ENCODE results near the gene GID8.

The GID8 gene

DNA sequence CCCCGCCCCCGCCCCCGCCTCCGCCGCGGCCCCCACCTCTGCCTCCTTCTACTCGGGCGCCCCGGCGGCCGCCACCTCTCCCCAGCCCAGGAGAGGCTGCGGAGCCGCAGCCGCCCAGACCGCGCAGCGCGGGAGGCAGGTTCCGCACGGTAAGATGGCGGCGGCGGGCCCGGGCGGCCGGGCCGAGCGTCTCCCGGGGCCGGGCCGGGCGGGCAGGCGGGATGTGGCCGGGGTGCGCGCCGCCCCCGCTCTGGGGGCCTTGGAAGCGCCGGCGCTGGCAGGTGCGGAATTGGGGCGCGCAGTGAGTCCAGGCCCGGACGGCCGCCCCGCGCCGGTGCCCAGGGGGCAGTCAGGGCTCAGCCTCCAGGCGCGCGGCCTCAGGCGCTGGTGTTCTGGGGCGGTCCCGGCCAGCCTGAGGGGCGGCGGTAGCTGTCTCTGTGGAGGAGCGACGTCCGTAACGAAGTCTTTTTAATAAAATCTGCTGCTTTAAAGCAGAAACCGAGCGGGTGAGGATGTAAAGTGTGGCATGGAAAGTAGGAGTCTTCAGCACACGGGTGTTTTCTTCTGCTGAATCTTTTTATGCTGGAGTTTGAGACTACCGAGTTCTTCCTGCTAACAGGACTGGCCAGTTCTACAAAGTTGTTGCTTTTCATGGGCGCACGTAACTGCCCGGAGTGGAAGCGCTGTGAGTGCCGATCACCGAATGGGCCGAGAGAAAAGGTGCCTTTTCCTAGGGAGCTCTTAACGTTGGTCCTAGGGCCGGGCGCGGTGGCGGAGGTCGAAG is at the start of gene GID8:
Gene GID8 (plus strand): TSS at position 43 of the 784 bp plus-strand sequence. CDS start 3,356 bp downstream, outside the sequence.
- DNase-seq, result no peak

DNA sequence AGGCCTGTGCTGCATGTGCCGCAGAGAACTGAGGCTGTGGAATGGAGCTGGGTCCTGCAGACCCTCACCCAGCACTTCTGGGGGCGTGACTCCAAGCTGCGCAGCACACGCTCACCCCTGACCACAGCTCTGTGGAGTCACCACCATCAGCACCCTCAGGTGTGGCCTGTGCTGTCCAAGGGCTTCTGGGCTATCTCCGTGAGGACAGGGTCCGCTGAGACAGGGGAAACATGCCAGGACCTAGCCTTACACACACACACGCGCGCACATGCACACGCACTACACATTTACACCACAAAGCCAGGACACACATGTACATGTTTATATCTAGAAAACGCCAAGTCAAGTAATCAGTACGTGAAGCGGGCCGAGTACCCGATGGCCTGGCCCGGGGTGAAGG is 49.5 kb upstream of the GID8 start:
- no peak for DNase-seq

DNA sequence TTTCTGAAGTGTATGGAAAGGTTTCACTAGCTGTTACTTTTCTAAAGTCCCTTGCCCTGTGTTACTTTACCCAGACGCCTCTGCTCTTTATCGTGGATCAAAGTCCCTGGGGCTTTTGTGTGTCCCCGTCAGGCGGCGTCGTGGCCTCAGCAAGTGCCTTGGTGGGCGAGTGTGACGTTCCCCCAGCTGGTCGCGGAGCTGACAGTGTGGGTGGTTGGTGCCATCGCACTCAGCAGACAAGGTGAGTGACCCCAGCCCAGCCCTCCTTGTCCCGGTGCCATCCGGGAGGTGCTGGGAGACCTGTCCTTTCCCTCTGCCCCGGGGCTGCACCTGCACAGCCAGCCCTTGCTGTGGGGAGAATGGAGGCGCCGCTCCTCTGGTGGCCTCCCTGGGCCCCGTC is 49.0 kb upstream of the GID8 start:
- DNase-seq, result no peak

DNA sequence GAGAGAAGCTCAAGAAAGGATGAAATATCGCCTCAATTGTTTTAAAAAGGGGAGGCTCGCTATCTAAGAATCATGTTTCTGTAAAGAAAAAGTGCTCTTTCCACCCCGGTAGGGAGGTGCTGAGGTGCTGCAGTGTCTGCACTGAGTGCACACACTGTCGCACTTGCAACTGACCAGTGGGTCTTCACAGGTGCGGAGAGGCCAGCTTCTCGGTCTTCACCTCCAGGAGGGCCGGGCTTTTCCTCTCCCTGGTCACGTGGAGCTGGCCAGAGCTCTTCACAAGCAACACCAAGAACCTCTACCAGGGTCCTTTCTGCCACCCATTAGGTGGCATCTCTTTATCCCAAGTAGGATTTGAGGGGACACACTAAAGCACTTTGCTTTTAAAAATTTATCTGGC is 48.5 kb upstream of the GID8 start:
- DNase-seq, result no peak

DNA sequence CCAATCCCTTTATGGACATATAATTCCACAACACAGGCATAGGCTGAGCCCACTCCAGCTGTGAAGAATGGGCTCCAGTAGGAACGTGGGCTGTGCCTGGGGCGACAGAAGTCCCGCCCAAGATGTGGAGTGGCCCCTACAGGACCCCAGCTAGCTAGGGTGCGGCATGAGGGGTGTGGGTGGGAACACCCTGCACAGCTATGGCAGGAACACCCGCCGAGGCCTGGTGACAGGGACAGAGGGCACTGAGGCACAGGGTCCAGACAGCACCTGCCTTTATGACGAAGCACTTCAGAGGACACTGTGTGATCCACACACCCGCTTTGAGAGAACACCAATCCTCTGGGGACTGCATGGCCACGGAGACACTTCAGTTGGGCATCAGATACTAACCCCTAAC is 48.1 kb upstream of the GID8 start:
- DNase-seq, result no peak

DNA sequence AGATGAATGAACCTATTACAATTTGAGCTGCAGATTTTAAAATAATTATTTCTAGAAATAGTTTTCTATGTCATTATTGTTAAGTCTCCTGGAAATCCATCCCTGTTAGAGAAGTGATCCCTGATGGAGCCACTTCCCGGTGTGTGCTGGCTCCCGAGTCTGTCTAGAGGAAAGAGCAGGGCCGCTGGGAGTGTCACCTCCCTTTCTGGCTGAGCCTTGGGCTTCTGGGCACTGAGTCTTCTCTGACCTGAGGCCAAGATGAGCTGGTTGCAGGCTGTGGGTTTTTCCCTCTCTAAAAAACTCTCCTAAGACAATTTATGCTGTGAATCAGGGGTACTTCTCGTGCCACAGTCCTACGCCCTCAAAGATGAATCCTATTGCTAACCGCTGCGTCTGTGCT is 47.5 kb upstream of the GID8 start:
- no peak for DNase-seq

DNA sequence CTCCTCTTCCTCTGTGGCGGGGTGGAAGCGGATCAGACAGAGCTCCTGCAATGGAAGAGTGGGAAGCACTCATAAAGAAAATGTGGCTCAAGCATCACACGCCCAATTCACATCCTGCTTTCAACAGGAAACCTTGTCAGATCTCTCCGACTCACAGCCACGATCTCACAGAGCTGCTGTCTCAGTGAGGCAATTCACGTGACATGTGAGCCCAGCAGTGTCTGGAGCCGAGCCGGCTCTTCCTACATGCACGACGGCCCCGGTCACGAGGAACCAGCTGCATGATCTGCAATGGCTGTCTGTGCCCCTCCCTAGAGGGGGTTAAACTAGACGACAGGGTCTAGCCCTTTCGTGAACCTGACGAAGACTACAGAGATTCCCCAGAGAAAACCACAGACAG is 46.8 kb upstream of the GID8 start:
- no peak for DNase-seq

DNA sequence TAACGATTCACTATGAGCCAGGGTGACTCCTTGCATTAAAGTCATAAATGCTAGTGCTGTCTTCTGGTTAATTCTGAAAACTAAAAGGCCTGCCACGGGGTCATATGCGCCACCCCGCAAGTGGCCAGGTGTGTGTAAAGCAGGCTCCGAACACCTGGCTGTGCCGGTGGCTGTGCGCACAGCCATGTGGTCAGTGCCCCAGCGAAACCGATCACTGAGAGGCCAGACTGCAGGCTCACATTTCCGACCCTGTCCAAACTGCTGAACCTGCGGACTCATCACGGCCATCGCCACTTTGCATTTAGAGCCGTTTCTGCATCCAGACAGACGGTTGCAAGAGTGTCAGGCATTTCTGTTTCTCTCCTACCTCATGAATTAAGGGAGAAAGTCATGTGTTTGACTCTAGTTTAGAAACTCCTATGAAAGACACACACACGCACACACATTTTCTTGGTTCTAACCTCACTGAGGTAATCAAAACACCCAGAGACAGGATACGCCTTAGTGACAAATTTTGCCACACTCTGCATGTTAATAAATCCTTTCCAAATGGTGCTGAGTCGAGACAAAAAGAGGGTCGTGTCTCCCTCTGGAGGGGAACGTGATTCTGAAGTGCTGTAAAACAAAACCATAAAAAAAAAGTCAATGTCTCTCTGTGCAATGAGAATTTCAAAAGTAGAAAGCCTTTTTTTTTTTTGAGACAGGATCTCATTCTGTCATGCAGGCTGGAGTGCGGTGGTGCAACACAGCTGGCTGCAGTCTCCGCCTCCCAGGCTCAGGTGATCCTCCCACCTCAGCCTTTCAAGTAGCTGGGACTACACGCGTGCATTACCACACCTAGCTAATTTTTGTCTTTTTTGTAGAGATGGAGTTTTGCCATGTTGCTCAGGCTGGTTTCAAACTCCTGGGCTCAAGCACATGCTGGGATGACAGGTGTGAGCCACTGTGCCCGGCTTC is 45.3 kb upstream of the GID8 start:
- DNase-seq, result no peak

DNA sequence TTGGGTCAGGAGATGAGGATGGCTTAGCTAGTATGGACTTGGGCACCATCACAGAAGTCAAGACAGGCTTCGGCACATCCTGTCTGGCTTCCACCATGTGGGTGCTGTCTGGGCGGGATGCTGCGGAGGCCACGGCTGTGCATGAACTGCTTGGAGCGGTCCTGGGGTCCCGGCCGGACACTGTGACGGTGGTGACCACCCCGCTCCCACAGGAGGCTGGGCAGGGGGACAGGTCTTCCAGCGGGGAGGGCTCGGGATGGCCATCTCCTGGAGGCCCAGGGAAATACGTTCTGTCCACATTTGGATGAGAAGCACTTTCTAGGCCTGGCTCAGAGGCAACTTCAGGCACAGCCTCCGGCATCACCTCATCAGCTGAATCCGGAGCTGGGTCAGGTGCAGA is 44.2 kb upstream of the GID8 start:
- no peak for DNase-seq

DNA sequence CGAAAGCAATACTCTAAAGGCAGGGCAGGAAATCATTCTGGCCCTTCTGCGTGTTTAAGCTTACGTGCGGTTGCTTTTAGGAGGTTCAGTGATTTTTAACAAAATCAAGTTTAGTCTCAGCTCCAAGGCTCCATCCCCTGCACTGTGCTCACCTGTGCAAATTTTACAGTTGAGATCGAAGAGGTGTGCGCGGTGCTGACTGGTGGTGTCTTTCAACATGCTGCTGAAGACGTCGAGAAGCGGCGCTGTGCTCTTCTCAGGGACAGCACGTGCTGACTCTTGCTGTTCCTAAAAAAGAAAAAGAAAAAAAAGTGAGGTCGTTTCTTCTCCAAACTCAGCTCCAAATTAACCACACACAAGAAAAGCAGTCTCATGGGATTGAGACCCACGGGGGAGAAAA is 43.7 kb upstream of the GID8 start:
- DNase-seq, result no peak

DNA sequence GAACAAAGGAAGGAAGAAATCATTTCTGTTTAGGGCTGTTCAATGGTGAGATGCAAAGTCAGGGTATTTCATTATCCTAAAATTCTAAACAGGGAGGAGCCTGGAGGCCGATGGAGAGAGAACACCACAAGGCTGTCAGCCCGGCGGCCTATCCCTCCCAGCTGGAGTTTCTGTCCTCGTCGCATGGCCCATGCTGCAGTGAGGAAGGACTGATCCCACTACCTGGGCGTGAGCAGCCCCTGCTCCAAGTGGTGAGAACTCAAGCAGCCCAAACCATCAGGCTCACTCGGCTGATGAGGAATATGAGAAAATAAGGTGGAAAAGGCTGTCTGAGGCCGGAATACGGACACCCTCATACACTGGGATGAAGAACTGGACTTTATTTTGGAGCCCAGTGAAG is 42.4 kb upstream of the GID8 start:
- DNase-seq, result no peak

DNA sequence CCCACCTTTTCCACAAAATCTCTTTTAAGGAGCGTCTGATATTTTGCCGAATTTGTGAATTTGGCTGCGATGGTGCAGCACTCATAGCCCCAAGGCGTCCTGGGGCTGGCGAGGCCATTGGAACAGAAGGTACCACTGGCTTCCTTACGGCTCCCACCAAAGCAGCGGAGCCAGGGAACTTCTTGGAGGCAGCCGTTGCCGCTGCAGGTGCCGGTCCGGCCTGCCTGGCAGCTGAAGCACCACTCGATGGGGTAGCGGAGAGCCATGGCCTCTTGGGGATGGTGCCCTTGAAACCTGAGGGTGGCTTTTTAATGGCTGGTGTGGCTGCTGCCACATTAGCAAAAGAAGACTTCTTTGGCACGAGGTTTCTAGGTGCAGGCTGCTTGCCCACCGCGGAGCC is 41.4 kb upstream of the GID8 start:
- no peak for DNase-seq

DNA sequence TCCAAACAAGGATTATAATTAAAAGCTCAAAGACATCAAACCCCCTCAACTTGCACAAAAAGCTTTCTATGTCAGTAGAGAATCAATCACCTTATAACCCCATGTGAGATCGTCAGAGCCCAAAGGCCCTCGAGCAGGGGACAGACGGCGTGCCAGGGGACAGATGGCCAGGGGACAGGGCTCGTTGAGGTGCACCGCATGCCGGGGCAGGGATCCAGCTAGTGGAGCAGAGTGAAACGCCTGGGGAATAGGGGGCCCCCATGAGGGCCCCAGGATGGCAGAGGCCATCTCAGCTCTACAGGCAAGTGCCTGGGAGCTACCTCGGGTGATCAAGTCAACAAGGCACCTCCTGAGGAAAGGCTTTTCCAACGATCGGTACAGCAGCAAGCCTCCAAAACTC is 40.3 kb upstream of the GID8 start:
- no peak for DNase-seq

DNA sequence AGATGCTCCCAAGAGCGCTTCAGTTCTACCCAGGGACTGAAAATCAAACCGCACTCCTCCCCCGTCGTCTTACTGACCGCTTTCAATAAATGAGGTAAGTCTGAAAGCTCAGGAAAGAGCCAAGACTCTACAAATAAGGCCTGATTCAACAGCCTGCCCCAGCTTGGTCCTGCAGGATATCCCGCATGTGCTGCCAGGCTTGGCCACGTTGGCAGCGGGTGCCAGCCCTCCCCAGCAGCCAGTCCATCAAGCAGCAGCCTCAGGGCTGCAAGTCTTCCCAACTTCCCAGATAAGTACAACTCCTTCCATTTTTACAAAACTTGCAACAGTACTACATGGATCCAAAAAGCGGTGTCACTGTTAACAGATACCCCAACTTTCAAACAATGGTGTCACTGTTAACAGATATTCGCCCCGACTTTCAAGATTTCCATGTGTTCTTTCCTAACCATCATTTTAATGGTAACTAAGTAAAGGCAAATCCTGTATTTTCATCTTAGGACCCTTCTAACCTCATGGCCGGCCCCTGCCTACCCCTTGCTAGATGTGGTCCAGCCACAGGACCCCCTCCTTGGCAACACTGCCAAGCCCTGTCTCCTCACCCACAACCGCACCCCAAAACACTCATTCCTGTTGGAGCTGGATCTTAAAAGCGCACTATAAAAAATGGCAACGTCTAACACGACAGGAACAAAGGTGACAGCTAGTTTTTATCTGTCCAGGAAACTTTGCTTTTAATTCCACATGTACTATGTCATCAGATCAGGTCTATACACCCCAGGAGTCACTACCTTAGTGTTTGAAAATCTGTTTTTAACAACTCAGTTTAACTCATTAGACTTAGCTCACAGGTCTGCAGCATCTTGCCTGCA is 39.6 kb upstream of the GID8 start:
- DNase-seq, result no peak

DNA sequence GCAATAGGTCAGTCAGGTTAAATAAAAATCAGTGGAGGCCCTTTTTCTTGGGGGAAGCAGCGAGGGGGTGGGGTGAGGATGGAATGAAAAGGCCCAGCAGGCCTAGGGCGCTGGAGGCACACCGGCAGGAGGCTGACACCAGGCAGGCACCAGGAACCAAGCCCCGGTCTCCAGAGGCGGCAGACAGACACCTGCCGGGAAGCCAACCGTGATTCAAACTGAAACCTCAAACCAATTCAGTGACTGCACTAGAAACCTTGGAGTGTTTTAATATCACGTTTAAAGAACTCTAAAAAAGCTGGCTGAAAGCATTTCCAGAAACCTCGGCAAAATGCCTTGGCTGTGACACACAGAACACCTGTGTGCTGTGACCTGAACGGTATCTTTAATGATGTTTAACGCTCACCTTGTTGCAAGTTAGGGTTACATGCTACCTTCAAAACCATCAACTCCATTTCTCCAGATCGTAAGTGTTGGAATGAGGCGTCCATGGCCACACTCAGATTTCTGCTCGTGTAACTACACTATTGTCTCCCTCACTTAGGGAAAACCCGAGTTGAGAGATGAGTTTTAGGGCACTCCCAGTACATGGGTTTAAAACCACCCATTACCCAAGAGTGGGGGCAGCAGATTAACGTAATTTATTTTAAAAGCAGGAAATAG is 38.8 kb upstream of the GID8 start:
- no peak for DNase-seq

DNA sequence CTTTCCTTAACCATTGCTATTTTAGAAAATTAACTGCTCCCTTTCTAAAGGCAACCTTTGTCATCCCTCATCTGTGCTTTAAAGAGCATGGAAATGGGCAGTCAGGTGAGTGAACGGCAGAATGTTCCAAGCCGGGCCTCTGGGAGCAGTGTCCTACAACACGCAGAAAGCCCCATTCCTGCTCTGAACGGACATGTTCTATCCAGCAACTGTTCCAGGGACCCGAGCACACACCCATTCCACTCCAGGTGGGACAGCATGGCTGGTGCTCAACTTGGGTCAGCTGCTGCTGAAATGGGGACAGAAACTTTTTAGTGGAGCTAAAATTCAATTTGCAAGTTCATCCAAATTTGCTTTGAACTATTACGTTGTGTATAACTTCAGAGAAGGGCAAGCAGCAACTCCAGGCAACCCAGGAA is 38.3 kb upstream of the GID8 start:
- DNase-seq, result no peak

DNA sequence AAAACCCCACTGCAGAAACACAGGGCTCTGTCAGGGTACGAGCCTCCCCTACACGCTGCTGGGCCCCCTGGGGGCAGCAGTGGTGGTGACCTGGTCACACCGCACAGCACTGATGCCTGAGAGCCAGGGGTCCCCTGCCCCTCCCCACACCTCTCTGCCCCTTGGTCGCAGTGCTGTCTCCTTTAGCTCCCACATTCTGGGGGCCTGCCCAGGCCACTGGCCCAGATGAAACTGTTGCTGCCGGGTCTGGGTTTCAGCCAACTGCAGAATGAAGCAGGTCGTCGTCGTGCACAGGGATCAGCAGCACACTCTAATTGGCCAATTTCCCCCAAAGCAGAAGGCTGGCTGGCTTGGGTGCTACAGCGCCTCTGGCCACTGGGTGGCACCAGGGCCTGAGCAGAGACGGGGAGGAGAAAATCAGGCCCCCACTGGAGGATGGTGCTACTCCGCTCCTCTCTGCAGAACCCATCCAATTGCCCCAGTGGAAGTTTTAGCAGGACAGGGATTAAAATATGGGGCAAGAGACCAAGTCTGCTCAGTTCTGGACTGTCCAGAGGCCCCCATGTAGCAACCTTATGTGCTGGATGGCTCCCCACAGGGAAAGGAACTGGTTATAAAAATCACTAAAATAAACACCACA is 37.8 kb upstream of the GID8 start:
- DNase-seq, result no peak

DNA sequence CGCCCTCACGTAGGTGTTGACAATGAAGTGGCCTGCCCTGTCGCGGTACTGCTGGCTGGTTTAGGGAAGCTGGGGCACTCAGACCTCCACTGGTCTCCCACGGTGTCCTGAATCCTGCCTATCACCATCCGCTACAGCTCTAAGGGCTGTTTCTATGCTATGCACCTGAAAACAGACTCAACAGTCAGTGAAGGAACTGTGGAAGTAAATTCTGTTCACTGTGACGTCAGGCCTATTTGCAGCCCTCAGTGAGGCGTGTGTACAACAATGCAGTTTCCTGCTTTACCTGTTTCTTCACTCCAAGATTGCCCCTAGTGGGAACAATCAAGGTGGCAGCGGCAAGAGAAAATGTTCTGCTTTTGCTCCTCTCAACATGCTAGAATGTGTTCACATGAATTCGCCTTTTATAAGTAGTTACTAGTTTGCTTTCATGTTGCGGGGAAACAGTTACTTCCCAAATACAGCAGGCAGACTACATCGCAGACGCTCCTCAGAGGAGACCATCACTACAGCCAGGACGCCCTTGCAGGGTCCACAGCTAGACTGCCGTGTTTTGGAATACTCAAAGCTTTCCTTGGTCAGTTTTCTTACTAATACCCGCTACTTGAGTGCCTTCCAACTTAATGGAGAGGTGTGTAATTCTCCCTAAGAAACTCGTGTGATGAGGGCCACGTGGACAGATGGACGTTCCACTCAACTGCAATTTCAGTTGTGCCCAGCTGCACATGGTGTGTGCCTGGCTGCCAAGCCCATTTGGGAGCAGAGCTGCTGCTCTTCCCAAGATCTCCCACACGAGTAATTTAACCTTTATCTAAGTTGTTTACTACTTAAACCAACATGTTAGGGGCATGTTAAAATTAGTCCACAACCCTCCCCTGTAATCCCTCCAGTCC is 37.0 kb upstream of the GID8 start:
- no peak for DNase-seq

DNA sequence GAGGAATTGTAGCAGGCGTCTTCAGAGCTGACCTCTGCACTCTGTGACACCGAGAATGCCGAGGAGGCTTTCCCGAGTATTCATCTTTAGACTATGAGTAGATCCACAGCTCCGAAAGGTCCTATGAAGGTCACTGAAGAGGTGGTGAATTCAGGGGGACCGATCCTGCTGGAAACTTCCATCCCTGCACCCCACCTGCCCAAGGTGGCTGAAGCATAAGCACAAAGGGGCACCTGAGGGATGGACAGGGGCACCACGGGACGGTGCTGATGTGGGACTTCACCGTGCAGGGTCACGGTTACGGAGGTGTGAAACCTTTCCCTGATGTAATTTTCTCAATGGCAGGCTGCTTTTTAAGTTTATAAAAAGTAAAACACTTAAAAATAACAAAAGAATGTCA is 36.1 kb upstream of the GID8 start:
- no peak for DNase-seq

DNA sequence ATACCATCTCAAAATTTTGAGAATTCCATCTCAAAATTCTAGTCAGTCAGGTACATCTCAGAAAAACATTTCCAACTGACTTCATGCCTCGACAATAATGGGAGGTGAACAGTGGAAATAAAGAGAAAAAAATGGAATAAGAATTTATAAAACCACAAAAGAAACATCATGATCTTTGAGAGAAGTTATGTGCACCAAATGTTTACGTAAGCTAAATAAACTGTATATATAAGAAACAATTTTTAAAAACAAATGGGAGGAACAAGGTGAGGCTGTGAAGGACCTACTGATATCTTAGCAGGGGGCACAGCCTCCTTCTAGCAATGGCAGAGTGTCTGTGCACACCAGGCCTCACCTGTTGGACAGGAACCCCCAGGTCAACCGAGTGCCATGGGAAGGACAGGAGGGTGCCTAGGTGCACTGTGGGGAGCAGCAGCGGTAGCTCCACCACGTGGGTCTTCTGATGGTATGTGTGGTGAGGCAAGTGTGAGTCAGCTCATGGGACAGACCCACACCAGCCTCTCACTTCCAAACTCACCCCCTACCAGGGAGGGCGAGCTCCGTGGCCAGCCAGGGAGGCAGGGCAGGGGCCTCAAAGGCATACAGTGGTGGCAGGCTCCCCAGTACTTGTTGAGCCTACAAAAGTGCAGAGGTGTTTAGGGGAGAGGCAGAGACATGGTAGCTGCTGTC is 34.9 kb upstream of the GID8 start:
- DNase-seq, result no peak

Data from cortex of kidney (tissue), 1 donor.